Hepatocyte (in vitro differentiated cells): ENCODE results near the gene TCEA3. TPM values are rescaled to one million over a fixed set of nuclear protein-coding genes. Genes with fewer than 3 reads are reported as not detected.

ENCODE experiments used
- DNase-seq: peaks from one replicate; pipeline ENCODE4 v3.0.0-alpha.2; 2016; ENCODE audit warnings: low spot score
- H2AFZ ChIP-seq: fragments of 200-600 bp; sonication (generic); 2 replicates; pipeline ENCODE4 v1.6.0; 2016; ENCODE audit warnings: antibody characterized with exemption, mild to moderate bottlenecking
- H3K27ac ChIP-seq: fragments of 200-600 bp; sonication (generic); 2 replicates; pipeline ENCODE4 v1.5.1; 2016; ENCODE audit warnings: mild to moderate bottlenecking
- H3K27me3 ChIP-seq: fragments of 200-600 bp; sonication (generic); 2 replicates; pipeline ENCODE4 v1.6.1; 2016
- H3K36me3 ChIP-seq: fragments of 200-600 bp; sonication (generic); replicated peaks from 2 replicates; pipeline ENCODE4 v1.5.1; 2016; ENCODE audit warnings: low read depth; ENCODE audit not compliant: insufficient read depth
- H3K4me1 ChIP-seq: fragments of 200-600 bp; sonication (generic); 2 replicates; pipeline ENCODE4 v1.5.1; 2016; ENCODE audit warnings: mild to moderate bottlenecking, moderate library complexity; ENCODE audit not compliant: insufficient read depth
- H3K4me2 ChIP-seq: fragments of 200-600 bp; sonication (generic); 2 replicates; pipeline ENCODE4 v1.6.0; 2016
- H3K4me3 ChIP-seq: fragments of 200-600 bp; sonication (generic); 2 replicates; pipeline ENCODE4 v1.5.1; 2016; ENCODE audit warnings: mild to moderate bottlenecking
- H3K79me2 ChIP-seq: fragments of 200-600 bp; sonication (generic); 2 replicates; pipeline ENCODE4 v1.6.0; 2017; ENCODE audit warnings: mild to moderate bottlenecking
- H3K9me2 ChIP-seq: fragments of 200-600 bp; sonication (generic); replicated peaks from 2 replicates; pipeline ENCODE4 v1.6.0; 2017; ENCODE audit warnings: mild to moderate bottlenecking; ENCODE audit not compliant: insufficient read depth
- H3K9me3 ChIP-seq: fragments of 200-600 bp; sonication (generic); 2 replicates; pipeline ENCODE4 v1.5.1; 2016; ENCODE audit warnings: low read depth, mild to moderate bottlenecking
- H4K20me1 ChIP-seq: fragments of 200-600 bp; sonication (generic); 2 replicates; pipeline ENCODE4 v1.6.0; 2016; ENCODE audit warnings: mild to moderate bottlenecking; ENCODE audit not compliant: insufficient read depth, poor library complexity, severe bottlenecking
- EZH2 ChIP-seq: fragments of 200-600 bp; sonication (generic); IDR thresholded peaks from 2 replicates; pipeline ENCODE4 v1.6.1; 2016; ENCODE audit warnings: antibody characterized with exemption, mild to moderate bottlenecking, borderline replicate concordance
- EZH2phosphoT487 ChIP-seq: fragments of 200-600 bp; sonication (generic); IDR thresholded peaks from one replicate; pipeline ENCODE4 v1.6.1; 2018; ENCODE audit warnings: antibody characterized with exemption, mild to moderate bottlenecking, low read depth, moderate library complexity; ENCODE audit not compliant: unreplicated experiment, severe bottlenecking
- WGBS: methylation state at CpG from one replicate; pipeline ENCODE4 v1.1.6; 2016; ENCODE audit warnings: low lambda C conversion rate; ENCODE audit errors: missing lambda C conversion rate; 5-methylcytosine and 5-hydroxymethylcytosine counted together
- polyA plus RNA-seq: library from polyadenylated mRNA; unstranded; fragments of >200 nt; fragmentation: Nextera tagmentation; extraction: Ambion mirVana; gene quantifications from 2 replicates; pipeline ENCODE4 v1.2.1, GENCODE V29; 2016
- total RNA-seq: library from RNA; depleted of rRNA; stranded (reverse); fragments of >200 nt; gene quantifications from 2 replicates; pipeline ENCODE4 v1.2.3, GENCODE V29; 2014
- TF ChIP-seq, protein P1 (sequence below): fragments of 200-600 bp; sonication (generic); IDR thresholded peaks from 2 replicates; pipeline ENCODE4 v1.5.1; 2016; ENCODE audit warnings: antibody characterized with exemption, mild to moderate bottlenecking; ENCODE audit not compliant: poor library complexity

The TCEA3 gene
- total and polyA plus RNA-seq, 2 experiments from 2014 or later, result 30.2 to 31.2 TPM

DNA sequence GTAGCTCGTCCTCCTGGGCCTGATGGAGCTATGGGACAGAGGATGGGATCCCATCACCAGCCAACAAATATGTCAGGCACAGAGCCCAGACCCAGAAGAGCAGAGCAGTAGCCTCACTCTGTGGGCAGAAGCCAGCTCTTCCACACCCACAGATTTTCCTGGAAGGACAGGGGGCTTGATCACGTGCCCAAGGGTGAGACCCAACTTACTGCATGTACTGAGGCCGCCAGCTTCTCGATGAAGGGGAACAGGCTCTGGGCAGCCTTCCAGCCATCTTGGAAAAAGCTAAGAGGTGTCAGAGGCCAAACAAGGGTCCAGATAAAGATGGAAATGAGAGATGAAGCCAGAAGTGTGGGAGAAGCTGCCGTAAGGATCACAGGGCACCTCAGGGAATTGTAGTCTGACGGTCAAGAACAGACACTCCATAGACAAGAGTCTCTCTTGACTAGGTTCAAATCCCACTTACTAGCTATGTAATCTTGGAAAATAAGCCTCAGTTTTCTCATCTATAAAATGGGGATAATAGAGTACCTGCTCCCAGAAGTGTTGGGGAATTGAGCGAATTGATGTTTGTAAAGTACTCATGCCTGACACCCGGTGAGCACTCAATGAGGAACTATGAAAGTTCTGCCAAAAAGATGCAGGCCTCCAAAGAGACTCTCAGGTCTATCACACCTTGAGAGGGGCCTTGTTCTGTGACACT lies 17.0 kb upstream of the TCEA3 start:
- Histone ChIP-seq H3K27ac (no peak overlapping the region), H2AFZ (no peak overlapping the region), H3K36me3 (no peaks in the 10 kb centered on the region), H3K4me1 (no peaks in the 10 kb centered on the region), H3K9me3 (no peaks in the 10 kb centered on the region), H3K9me2 (no peaks in the 10 kb centered on the region), H3K4me2 (no peak overlapping the region), H3K4me3 (no peak overlapping the region), H4K20me1 (no peaks in the 10 kb centered on the region), H3K79me2 (no peaks in the 10 kb centered on the region), H3K27me3 (no peaks in the 10 kb centered on the region)
- WGBS, result 97% methylated on average over 8 of the region's 8 CpGs
- TF ChIP-seq, protein P1, sequence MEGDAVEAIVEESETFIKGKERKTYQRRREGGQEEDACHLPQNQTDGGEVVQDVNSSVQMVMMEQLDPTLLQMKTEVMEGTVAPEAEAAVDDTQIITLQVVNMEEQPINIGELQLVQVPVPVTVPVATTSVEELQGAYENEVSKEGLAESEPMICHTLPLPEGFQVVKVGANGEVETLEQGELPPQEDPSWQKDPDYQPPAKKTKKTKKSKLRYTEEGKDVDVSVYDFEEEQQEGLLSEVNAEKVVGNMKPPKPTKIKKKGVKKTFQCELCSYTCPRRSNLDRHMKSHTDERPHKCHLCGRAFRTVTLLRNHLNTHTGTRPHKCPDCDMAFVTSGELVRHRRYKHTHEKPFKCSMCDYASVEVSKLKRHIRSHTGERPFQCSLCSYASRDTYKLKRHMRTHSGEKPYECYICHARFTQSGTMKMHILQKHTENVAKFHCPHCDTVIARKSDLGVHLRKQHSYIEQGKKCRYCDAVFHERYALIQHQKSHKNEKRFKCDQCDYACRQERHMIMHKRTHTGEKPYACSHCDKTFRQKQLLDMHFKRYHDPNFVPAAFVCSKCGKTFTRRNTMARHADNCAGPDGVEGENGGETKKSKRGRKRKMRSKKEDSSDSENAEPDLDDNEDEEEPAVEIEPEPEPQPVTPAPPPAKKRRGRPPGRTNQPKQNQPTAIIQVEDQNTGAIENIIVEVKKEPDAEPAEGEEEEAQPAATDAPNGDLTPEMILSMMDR, result no peak
- TF ChIP-seq EZH2phosphoT487, result no peak
- no peak for TF ChIP-seq EZH2
- DNase-seq, result no peak

DNA sequence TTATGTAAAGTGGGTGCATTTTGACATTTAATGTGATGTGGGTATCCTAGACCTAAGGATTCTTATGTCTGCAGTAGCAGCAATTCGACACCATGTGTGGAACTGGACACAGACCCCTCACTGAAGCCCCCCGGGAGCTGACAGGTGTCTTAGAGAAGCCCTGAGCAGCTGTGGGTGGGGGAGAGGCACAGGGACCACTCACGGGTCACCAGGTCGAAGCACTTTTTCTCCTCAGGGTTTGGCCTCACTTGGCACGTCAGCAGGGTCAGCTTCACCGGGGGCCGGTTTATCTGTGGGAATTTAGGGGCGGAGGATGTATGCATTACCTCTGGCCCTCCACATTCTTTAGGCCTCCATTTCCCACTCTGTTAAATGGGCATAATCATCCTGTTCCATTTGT lies 14.0 kb upstream of the TCEA3 start:
- no peak for DNase-seq
- 94% methylated on average over 8 of the region's 8 CpGs for WGBS
- TF ChIP-seq EZH2, result no peak
- TF ChIP-seq, protein P1, result no peak
- TF ChIP-seq EZH2phosphoT487, result no peak
- no peak overlapping the region for H2AFZ ChIP-seq
- no peaks in the 10 kb centered on the region for H3K9me3 ChIP-seq
- H3K4me1 ChIP-seq, result no peaks in the 10 kb centered on the region
- H3K27ac ChIP-seq, result no peak overlapping the region
- H4K20me1 ChIP-seq, result no peaks in the 10 kb centered on the region
- no peak overlapping the region for H3K4me2 ChIP-seq
- no peak overlapping the region for H3K4me3 ChIP-seq
- H3K9me2 ChIP-seq, result no peaks in the 10 kb centered on the region
- no peaks in the 10 kb centered on the region for H3K27me3 ChIP-seq
- H3K79me2 ChIP-seq, result no peaks in the 10 kb centered on the region
- H3K36me3 ChIP-seq, result no peaks in the 10 kb centered on the region

DNA sequence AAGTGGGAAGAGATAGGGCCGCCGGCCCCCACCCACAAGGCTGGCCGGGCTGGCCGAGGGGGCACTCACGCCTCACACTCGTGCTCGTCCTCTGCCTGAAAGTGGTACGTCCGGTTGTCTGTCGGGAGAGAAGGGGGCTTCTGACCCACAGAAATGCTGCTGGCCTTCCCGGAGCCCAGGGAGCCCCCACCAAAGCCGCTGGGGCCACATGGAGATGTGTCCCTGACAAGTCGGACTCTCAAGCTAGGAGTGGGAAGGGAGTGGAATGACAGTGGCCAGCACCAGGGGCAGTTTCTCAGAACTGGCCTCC lies 12.8 kb upstream of the TCEA3 start:
- Histone ChIP-seq H2AFZ (no peak overlapping the region), H3K9me3 (no peaks in the 10 kb centered on the region), H3K36me3 (no peaks in the 10 kb centered on the region), H3K27me3 (no peaks in the 10 kb centered on the region), H3K9me2 (no peaks in the 10 kb centered on the region), H3K4me1 (no peaks in the 10 kb centered on the region), H3K4me3 (no peak overlapping the region), H3K79me2 (no peaks in the 10 kb centered on the region), H4K20me1 (no peaks in the 10 kb centered on the region), H3K27ac (no peak overlapping the region), H3K4me2 (no peak overlapping the region)
- DNase-seq, result no peak
- 99% methylated on average over 11 of the region's 13 CpGs for WGBS
- TF ChIP-seq EZH2, result no peak
- TF ChIP-seq, protein P1, result no peak
- TF ChIP-seq EZH2phosphoT487, result no peak
